GM18519 (cell line): ENCODE results near the gene TNNI3.
"Not testable (repeated sequence)": the region's sequence is repeated elsewhere in the genome, so short reads cannot be mapped to it uniquely, and the experiment has no call there.

Experiments
- ATAC-seq: cut with Tn5 transposase; IDR thresholded peaks from one replicate; pipeline ENCODE4 v1.9.1; 2021; ENCODE audit warnings: mild to moderate bottlenecking, moderate library complexity; ENCODE audit not compliant: unreplicated experiment, low FRiP score

TNNI3 gene

GRCh38 chr19:55116232-55116858, 41.2 kb downstream of the TNNI3 start:
- no peak for ATAC-seq

DNA sequence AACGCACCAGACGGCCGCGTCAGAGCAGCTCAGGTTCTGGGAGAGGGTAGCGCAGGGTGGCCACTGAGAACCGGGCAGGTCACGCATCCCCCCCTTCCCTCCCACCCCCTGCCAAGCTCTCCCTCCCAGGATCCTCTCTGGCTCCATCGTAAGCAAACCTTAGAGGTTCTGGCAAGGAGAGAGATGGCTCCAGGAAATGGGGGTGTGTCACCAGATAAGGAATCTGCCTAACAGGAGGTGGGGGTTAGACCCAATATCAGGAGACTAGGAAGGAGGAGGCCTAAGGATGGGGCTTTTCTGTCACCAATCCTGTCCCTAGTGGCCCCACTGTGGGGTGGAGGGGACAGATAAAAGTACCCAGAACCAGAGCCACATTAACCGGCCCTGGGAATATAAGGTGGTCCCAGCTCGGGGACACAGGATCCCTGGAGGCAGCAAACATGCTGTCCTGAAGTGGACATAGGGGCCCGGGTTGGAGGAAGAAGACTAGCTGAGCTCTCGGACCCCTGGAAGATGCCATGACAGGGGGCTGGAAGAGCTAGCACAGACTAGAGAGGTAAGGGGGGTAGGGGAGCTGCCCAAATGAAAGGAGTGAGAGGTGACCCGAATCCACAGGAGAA, 42.0 kb downstream of the TNNI3 start:
- ATAC-seq = no peak

DNA sequence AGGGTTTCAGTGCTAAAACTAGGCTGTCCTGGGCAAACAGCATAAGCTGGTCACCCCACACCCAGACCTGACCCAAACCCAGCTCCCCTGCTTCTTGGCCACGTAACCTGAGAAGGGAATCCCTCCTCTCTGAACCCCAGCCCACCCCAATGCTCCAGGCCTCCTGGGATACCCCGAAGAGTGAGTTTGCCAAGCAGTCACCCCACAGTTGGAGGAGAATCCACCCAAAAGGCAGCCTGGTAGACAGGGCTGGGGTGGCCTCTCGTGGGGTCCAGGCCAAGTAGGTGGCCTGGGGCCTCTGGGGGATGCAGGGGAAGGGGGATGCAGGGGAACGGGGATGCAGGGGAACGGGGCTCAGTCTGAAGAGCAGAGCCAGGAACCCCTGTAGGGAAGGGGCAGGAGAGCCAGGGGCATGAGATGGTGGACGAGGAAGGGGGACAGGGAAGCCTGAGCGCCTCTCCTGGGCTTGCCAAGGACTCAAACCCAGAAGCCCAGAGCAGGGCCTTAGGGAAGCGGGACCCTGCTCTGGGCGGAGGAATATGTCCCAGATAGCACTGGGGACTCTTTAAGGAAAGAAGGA, 42.9 kb downstream of the TNNI3 start:
- no peak for ATAC-seq

GRCh38 chr19:55113570-55114039, 43.9 kb downstream of the TNNI3 start:
- no peak for ATAC-seq

- ATAC-seq = no peak
These were observed 44.6 kb downstream of the TNNI3 start for GRCh38 chr19:55112777-55113569.

DNA sequence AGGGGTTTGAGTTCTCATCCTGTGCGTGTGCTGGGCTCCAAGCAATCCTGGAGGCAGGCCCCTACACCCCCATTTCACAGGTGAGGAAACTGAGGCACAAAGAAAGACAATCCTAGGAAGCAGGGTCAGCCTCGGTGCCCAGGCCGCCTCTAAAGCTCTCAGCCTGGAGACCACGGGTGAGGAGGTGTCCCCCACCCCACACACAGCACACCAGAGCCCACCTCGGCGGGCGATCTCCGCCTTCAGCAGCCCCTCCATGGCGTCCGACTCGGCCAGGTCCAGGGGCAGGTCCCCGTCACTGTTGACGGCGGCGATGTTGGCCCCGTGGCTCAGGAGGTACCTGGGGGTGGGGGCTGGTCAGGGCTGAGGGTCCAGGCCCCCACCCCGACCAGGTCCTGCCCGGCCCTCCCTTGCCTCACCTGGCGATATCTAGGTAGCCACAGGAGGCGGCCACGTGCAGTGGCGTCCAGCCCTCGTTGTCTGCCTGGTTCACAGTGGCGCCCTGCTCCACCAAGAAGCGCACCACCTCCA, 45.2 kb downstream of the TNNI3 start:
- ATAC-seq = no peak

DNA sequence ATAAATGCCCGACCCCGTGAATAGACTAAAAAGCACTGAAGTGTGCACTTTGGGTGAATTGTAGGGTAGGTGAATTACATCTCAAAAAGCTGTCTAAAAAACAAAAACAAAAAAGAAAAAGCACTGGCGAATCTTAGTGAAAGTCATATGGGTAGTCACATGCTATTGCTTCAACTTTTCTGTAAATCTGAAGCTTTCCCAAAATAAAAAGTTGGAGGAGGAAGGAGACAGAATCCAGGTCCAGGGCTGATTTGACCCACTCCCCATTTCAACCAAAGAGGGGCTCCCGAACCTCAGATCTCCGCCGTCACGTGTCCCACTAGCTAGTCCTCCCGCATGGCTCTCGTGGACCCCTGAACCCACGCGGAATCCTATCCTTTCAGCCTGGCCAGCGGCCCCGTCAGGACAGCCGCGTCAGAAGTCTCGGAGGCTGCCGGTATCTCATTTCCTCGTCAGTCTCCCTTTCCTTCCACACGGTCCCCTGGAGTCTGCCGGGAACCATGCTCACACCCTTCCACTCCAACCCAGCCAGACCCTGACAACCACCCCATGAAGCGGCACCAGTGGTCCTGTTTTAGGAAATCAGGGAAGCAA, 46.2 kb downstream of the TNNI3 start:
- ATAC-seq = no peak

GRCh38 chr19:55109527-55110291, 47.8 kb downstream of the TNNI3 start:
- ATAC-seq = no peak

GRCh38 chr19:55107252-55107651, 50.3 kb downstream of the TNNI3 start:
- ATAC-seq = not testable (repeated sequence)

GRCh38 chr19:55106591-55106990, 50.9 kb downstream of the TNNI3 start:
- ATAC-seq = no peak

GRCh38 chr19:55105237-55105636, 52.3 kb downstream of the TNNI3 start:
- no peak for ATAC-seq

DNA sequence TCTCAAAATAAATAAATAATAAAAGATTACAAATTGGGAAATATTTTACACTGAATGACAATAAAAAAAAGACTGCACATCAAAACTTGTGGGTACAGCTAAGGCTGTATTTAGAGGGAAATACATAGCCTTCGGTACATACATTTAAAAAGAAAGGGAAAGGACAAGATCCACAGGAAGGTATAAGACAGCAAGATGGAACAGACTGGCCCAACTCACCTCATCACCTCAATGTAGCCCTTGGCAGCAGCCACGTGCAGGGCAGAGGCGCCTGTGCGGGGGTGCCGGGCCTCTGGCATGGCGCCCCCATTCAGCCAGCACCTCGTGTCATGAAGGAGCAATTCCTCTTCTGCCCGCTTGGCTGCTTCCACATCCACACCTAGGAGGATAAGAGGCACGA, 54.3 kb downstream of the TNNI3 start:
- no peak for ATAC-seq
